H1 (cell line): ENCODE results near the gene LRRK1. TPM values are rescaled to one million over a fixed set of nuclear protein-coding genes. Genes with fewer than 3 reads are reported as not detected.

Experiments used
- CBX5 ChIP-seq: fragments of 300-800, 300-1000 bp; sonication (generic); IDR thresholded peaks from 2 replicates; pipeline ENCODE4 v1.7.1; 2016; ENCODE audit warnings: antibody characterized with exemption, low read length, low read depth
- HDAC2 ChIP-seq, 2 experiments: fragments of 300-600 bp in 1 of 2; sonication (generic) in 1 of 2; IDR thresholded peaks; 2 replicates each; pipeline ENCODE4 v1.6.1; 2011 to 2012; ENCODE audit warnings: low read depth in 2 of 2, low read length in 2 of 2, mild to moderate bottlenecking in 2 of 2, moderate library complexity in 2 of 2, borderline replicate concordance in 1 of 2, inconsistent platforms in 1 of 2
- POU5F1 ChIP-seq: IDR thresholded peaks from 2 replicates; pipeline ENCODE4 v1.6.1; 2011; ENCODE audit warnings: low read depth, mild to moderate bottlenecking, low read length, moderate library complexity
- polyA plus RNA-seq, 7 experiments: library from polyadenylated mRNA; depleted of rRNA in 3 of 7; stranded (reverse) in 5 of 7; unstranded in 2 of 7; fragments of >200 nt in 5 of 7; fragments of 200-250 nt in 2 of 7; gene quantifications; 1 replicate in 5 of 7; 2 replicates in 1 of 7; 4 replicates in 1 of 7; pipeline versions ENCODE4 v1.2.1 to v1.2.3, GENCODE V29; 2011 to 2013; ENCODE audit warnings: missing spikeins in 2 of 7, mixed read lengths in 2 of 7
- total RNA-seq: library from RNA; stranded (reverse); fragmentation: NEBNext Ultra II Directional; extraction: Animal tissue kit (Norgen Biotek cat#: 25700); gene quantifications from 2 replicates; pipeline ENCODE4 v1.2.1, GENCODE V29; 2021

LRRK1 gene
- total and polyA plus RNA-seq, 2 of the 8 experiments (the other 6 are each of a cell fraction or from before 2014, with no cell fraction given), result 1.2 to 3.6 TPM

DNA sequence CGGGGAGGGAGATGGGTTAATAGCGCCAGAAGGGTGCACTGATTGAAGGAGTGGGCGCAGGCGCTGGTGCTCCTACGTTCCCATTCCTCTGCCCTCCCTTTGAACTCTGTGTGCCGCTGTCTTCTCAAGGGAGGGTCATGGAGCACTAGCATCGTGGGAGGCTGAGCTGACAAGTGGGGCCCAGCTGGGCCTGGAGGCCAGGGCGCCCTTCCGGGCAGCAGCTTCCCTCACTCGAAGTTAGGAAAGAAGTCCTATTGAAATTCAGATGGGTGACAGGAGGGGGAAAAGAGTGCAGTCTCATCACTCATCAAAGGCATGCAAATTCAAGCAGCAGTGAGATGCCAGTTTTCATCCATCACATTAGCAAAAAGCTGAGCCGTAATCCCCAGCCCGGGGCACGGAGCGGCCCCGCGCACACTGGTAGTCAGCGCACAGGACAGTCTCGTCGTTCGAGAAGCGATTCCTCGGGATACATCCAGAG, 128.2 kb downstream of the LRRK1 start (continued):
- TF ChIP-seq CBX5 (no peak), HDAC2 (IDR thresholded peaks at IDR 0.05; ENCODE audit: borderline replicate concordance in 1 of 2, low read depth in 2 of 2, low read length in 2 of 2) (0 out of 4 replicates have a peak, but pooled peaks of 1 of the 2 experiments have one; percentile 68), POU5F1 (no peak)
